Lower lobe of right lung (tissue), 2 donors: ENCODE measurements around the gene PNLIPRP1. TPM values are rescaled to one million over a fixed set of nuclear protein-coding genes. Genes with fewer than 3 reads are reported as not detected.

Experiments
- ATAC-seq, 2 donors: fragments of 200-7000 bp; cut with Tn5 transposase; one replicate each; pipeline ENCODE4 v1.9.1; 2020 to 2022; ENCODE audit warnings: mild to moderate bottlenecking in 2 of 2, moderate library complexity in 2 of 2
- DNase-seq: peaks from one replicate; pipeline ENCODE4 v3.0.0-alpha.2; 2020
- H3K27ac ChIP-seq: fragments of 200-600 bp; one replicate; pipeline ENCODE4 v1.8.0; 2022
- H3K27me3 ChIP-seq: fragments of 200-600 bp; one replicate; pipeline ENCODE4 v1.8.0; 2022; ENCODE audit warnings: low read depth
- H3K36me3 ChIP-seq: fragments of 200-600 bp; one replicate; pipeline ENCODE4 v1.8.0; 2022; ENCODE audit warnings: mild to moderate bottlenecking
- H3K4me1 ChIP-seq: fragments of 200-600 bp; one replicate; pipeline ENCODE4 v1.8.0; 2022
- H3K4me3 ChIP-seq: fragments of 200-600 bp; one replicate; pipeline ENCODE4 v1.8.0; 2022; ENCODE audit warnings: mild to moderate bottlenecking
- H3K9me3 ChIP-seq: fragments of 200-600 bp; one replicate; pipeline ENCODE4 v1.8.0; 2022
- CTCF ChIP-seq: fragments of 200-600 bp; IDR thresholded peaks from one replicate; pipeline ENCODE4 v1.8.0; 2022; ENCODE audit warnings: antibody characterized with exemption, mild to moderate bottlenecking
- intact Hi-C: fragments of 100-400 bp; cut with DNase I; formaldehyde crosslinking; loops from one replicate; pipeline ENCODE4 v1.11.0; 2022
- total RNA-seq: library from RNA; stranded (reverse); fragmentation: NEBNext Ultra II Directional; extraction: Animal tissue kit (Norgen Biotek cat#: 25700); gene quantifications from one replicate; pipeline ENCODE4 v1.2.1, GENCODE V29; 2021
- donor health status: DM: no; HTN: yes; CAD: no; lungs with severe emphysema.

The PNLIPRP1 gene
- total RNA-seq, 1 donor from 2014 or later = not detected

GRCh38 chr10:116566932-116567331 lies 23.8 kb upstream of the PNLIPRP1 start:
- intact Hi-C loops = no loop called here
- Histone ChIP-seq H3K4me3 (no peak overlapping the region), H3K36me3 (no peaks in the 10 kb centered on the region), H3K27ac (no peak overlapping the region), H3K4me1 (no peaks in the 10 kb centered on the region), H3K9me3 (no peaks in the 10 kb centered on the region), H3K27me3 (no peaks in the 10 kb centered on the region)
- DNase-seq (no peak), ATAC-seq (no peak)
- no peak for TF ChIP-seq CTCF

DNA sequence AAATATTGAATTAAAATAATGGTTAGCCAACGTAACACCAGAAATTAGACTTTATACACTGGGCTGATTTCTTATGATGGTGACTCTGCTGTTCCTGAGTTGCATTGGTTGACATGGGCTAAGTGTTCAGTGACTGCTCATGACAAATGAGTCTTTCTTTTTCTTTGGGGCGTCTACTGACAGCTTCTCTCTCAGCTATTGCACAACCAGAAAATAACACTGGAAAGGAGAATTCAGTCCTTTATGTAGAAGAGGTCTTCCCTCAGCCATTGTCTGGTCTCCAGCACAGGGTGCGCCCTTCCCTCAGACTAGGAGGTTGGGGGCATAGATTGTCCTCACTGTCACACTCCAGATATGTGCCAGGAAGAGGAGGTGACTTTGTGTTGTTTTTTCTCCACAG lies 23.4 kb upstream of the PNLIPRP1 start:
- TF ChIP-seq CTCF = no peak
- Histone ChIP-seq H3K9me3 (no peaks in the 10 kb centered on the region), H3K4me3 (no peak overlapping the region), H3K36me3 (no peaks in the 10 kb centered on the region), H3K27ac (no peak overlapping the region), H3K27me3 (no peaks in the 10 kb centered on the region), H3K4me1 (no peaks in the 10 kb centered on the region)
- ATAC-seq (no peak), DNase-seq (no peak)
- intact Hi-C loops = no loop called here

GRCh38 chr10:116574797-116575196 lies 16.0 kb upstream of the PNLIPRP1 start:
- H3K36me3 ChIP-seq = no peaks in the 10 kb centered on the region
- H3K27me3 ChIP-seq = no peaks in the 10 kb centered on the region
- no peak for TF ChIP-seq CTCF
- DNase-seq = no peak
- no peak overlapping the region for H3K4me3 ChIP-seq
- no peak for ATAC-seq
- no peaks in the 10 kb centered on the region for H3K9me3 ChIP-seq
- H3K27ac ChIP-seq = no peak overlapping the region
- intact Hi-C loops = no loop called here
- no peaks in the 10 kb centered on the region for H3K4me1 ChIP-seq

- ATAC-seq = no peak
Observed at GRCh38 chr10:116587878-116588591, 2.7 kb upstream of the PNLIPRP1 start.

GRCh38 chr10:116588995-116589394 lies 1.8 kb upstream of the PNLIPRP1 start:
- no peak for TF ChIP-seq CTCF
- DNase-seq = no peak
- no peak for ATAC-seq
- no peak overlapping the region for H3K27ac ChIP-seq
- H3K36me3 ChIP-seq = no peaks in the 10 kb centered on the region
- intact Hi-C loops = no loop called here
- no peaks in the 10 kb centered on the region for H3K4me1 ChIP-seq
- H3K27me3 ChIP-seq = no peaks in the 10 kb centered on the region
- H3K9me3 ChIP-seq = no peaks in the 10 kb centered on the region
- no peak overlapping the region for H3K4me3 ChIP-seq

More at GRCh38 chr10:116587878-116588591, 2.7 kb upstream of the PNLIPRP1 start:
- no peaks in the 10 kb centered on the region for H3K36me3 ChIP-seq
- no peaks in the 10 kb centered on the region for H3K9me3 ChIP-seq
- TF ChIP-seq CTCF = no peak
- no peak overlapping the region for H3K27ac ChIP-seq
- intact Hi-C loops = no loop called here
- no peaks in the 10 kb centered on the region for H3K27me3 ChIP-seq
- no peak overlapping the region for H3K4me3 ChIP-seq
- no peak for DNase-seq
- no peaks in the 10 kb centered on the region for H3K4me1 ChIP-seq
